Fibroblast of lung (primary cell): Measurements from ENCODE around the gene NFATC3. TPM values are rescaled to one million over a fixed set of nuclear protein-coding genes. Genes with fewer than 3 reads are reported as not detected.

Source experiments
- DNase-seq, 2 donors: peaks; one replicate each; pipeline versions ENCODE4 v3.0.0 to v3.0.0-alpha.2; 2010; ENCODE audit warnings: low read depth in 2 of 2
- H2AFZ ChIP-seq: 2 replicates; pipeline ENCODE4 v1.5.1; 2012; ENCODE audit warnings: low read length, control low read depth, inconsistent platforms
- H3K27ac ChIP-seq: 2 replicates; pipeline ENCODE4 v1.5.1; 2011; ENCODE audit warnings: low read length, control low read depth; ENCODE audit not compliant: insufficient read depth
- H3K27me3 ChIP-seq: 2 replicates; pipeline ENCODE4 v1.5.1; 2011; ENCODE audit warnings: mild to moderate bottlenecking, low read length; ENCODE audit not compliant: control insufficient read depth, insufficient read depth
- H3K36me3 ChIP-seq: 2 replicates; pipeline ENCODE4 v1.5.1; 2011; ENCODE audit warnings: low read length; ENCODE audit not compliant: control insufficient read depth, insufficient read depth
- H3K4me1 ChIP-seq: 2 replicates; pipeline ENCODE4 v1.5.1; 2011; ENCODE audit warnings: low read length; ENCODE audit not compliant: control insufficient read depth, insufficient read depth; ENCODE audit errors: extremely low read depth
- H3K4me2 ChIP-seq: 2 replicates; pipeline ENCODE4 v1.5.1; 2011; ENCODE audit warnings: low read length, control low read depth; ENCODE audit not compliant: insufficient read depth; ENCODE audit errors: extremely low read depth
- H3K4me3 ChIP-seq, 4 experiments: fragments of 200-600 bp in 1 of 4; sonication (generic) in 1 of 4; replicated peaks in 1 of 4; 2 replicates each; pipeline ENCODE4 v1.5.1; 2011 to 2016; ENCODE audit warnings: low read length in 4 of 4, low read depth in 3 of 4, mild to moderate bottlenecking in 3 of 4, control low read depth in 2 of 4, inconsistent platforms in 1 of 4, mixed read lengths in 1 of 4; ENCODE audit not compliant: insufficient read depth in 1 of 4; ENCODE audit errors: control extremely low read depth in 1 of 4
- H3K79me2 ChIP-seq: 2 replicates; pipeline ENCODE4 v1.5.1; 2012; ENCODE audit warnings: mild to moderate bottlenecking, low read length, inconsistent platforms; ENCODE audit not compliant: control insufficient read depth, insufficient read depth
- H3K9ac ChIP-seq: 2 replicates; pipeline ENCODE4 v1.5.1; 2011; ENCODE audit warnings: mild to moderate bottlenecking, low read length, control low read depth; ENCODE audit not compliant: insufficient read depth
- H3K9me3 ChIP-seq: 2 replicates; pipeline ENCODE4 v1.5.1; 2012; ENCODE audit warnings: low read depth, low read length; ENCODE audit not compliant: control insufficient read depth, insufficient read depth
- H4K20me1 ChIP-seq: 2 replicates; pipeline ENCODE4 v1.5.1; 2011; ENCODE audit warnings: low read length; ENCODE audit not compliant: control insufficient read depth, insufficient read depth; ENCODE audit errors: extremely low read depth
- EZH2 ChIP-seq: IDR thresholded peaks from 2 replicates; pipeline ENCODE4 v1.5.1; 2012; ENCODE audit warnings: low read length, control low read depth, mild to moderate bottlenecking; ENCODE audit errors: missing control alignments
- polyA plus RNA-seq, 2 donors: library from polyadenylated mRNA; depleted of rRNA in 1 of 2; stranded (reverse) in 1 of 2; unstranded in 1 of 2; fragments of >200 nt; gene quantifications; 2 replicates each; pipeline ENCODE4 v1.2.1, GENCODE V29; 2011 to 2012; ENCODE audit warnings: missing spikeins in 1 of 2
- total RNA-seq: library from RNA; depleted of rRNA; stranded (reverse); fragments of >200 nt; gene quantifications from 2 replicates; pipeline ENCODE4 v1.2.1, GENCODE V29; 2014
- TF ChIP-seq, protein P1 (sequence below), 2 donors: IDR thresholded peaks in 1 of 2; conservative IDR thresholded peaks in 1 of 2; 1 replicate in 1 of 2; 2 replicates in 1 of 2; pipeline ENCODE4 v1.5.1; 2011 to 2012; ENCODE audit warnings: low read length in 2 of 2, control low read depth in 1 of 2, inconsistent platforms in 1 of 2, low read depth in 1 of 2, mild to moderate bottlenecking in 1 of 2

The NFATC3 gene
- total and polyA plus RNA-seq, 2 donors (not counting 1 experiment from before 2014, with no cell fraction given), result 9.6 to 10.6 TPM

DNA sequence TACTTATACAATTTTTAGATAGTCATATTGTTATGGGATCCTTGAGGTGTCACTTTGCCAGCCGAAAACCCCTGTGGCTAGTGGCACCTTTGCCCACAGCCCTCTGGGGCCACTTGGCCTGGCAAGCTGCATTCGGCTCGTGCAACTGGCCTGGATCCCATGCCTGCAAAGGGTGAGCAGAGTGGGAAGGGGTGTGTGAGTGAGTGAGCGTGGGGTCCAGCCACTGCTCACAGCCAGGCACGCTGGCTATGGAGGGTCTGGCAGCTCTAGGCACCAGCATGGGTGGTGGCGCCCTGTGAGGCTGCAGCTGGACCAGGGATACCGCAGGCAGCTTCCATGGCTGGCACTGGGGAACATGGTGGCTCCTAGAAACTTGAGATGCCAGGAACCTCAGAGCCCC lies 101.7 kb downstream of the NFATC3 start:
- Histone ChIP-seq H3K9ac (no peak overlapping the region), H3K4me2 (no peak overlapping the region)

DNA sequence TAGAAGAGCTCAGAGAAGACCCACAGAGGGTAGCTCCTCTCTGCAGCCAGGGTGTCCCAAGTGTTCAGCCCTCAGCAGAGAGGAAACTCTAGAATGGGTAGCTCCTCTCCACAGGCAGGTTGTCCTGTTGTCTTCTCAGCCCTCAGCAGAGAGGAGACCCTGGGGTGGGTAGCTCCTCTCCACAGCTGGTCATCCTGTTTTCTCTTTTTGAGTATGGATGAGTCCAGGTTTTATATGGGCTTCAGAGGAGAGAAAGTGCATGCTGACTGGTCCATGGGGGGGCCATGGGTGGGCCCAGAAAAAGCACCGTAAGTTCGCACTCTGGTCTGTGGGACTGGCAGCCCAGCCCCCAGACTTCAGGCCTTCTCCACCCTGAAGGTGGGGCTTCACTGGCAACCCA lies 102.3 kb downstream of the NFATC3 start:
- Histone ChIP-seq H3K79me2 (no peaks in the 10 kb centered on the region), H3K4me1 (no peaks in the 10 kb centered on the region), H3K9me3 (no peaks in the 10 kb centered on the region), H3K36me3 (no peaks in the 10 kb centered on the region), H3K27ac (no peak overlapping the region), H3K4me3 (no peak overlapping the region), H2AFZ (no peak overlapping the region), H3K9ac (no peak overlapping the region), H3K27me3 (no peaks in the 10 kb centered on the region), H4K20me1 (no peaks in the 10 kb centered on the region), H3K4me2 (no peak overlapping the region)
- TF ChIP-seq, protein P1, sequence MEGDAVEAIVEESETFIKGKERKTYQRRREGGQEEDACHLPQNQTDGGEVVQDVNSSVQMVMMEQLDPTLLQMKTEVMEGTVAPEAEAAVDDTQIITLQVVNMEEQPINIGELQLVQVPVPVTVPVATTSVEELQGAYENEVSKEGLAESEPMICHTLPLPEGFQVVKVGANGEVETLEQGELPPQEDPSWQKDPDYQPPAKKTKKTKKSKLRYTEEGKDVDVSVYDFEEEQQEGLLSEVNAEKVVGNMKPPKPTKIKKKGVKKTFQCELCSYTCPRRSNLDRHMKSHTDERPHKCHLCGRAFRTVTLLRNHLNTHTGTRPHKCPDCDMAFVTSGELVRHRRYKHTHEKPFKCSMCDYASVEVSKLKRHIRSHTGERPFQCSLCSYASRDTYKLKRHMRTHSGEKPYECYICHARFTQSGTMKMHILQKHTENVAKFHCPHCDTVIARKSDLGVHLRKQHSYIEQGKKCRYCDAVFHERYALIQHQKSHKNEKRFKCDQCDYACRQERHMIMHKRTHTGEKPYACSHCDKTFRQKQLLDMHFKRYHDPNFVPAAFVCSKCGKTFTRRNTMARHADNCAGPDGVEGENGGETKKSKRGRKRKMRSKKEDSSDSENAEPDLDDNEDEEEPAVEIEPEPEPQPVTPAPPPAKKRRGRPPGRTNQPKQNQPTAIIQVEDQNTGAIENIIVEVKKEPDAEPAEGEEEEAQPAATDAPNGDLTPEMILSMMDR (conservative IDR thresholded peaks at IDR 0.05 in 1 of 2, IDR thresholded peaks at IDR 0.05 in 1 of 2; ENCODE audit: low read depth in 1 of 2, low read length in 2 of 2), result no peak
- no peak for TF ChIP-seq EZH2
- no peak for DNase-seq

More for the DNA sequence above, 101.7 kb downstream of the NFATC3 start:
- Histone ChIP-seq H3K36me3 (no peaks in the 10 kb centered on the region), H2AFZ (no peak overlapping the region), H3K4me3 (no peak overlapping the region), H3K9me3 (no peaks in the 10 kb centered on the region), H3K79me2 (no peaks in the 10 kb centered on the region), H3K4me1 (no peaks in the 10 kb centered on the region), H3K27me3 (no peaks in the 10 kb centered on the region), H4K20me1 (no peaks in the 10 kb centered on the region), H3K27ac (no peak overlapping the region)
- no peak for DNase-seq
- TF ChIP-seq, protein P1 (conservative IDR thresholded peaks at IDR 0.05 in 1 of 2, IDR thresholded peaks at IDR 0.05 in 1 of 2; ENCODE audit: low read depth in 1 of 2, low read length in 2 of 2), result no peak
- no peak for TF ChIP-seq EZH2

DNA sequence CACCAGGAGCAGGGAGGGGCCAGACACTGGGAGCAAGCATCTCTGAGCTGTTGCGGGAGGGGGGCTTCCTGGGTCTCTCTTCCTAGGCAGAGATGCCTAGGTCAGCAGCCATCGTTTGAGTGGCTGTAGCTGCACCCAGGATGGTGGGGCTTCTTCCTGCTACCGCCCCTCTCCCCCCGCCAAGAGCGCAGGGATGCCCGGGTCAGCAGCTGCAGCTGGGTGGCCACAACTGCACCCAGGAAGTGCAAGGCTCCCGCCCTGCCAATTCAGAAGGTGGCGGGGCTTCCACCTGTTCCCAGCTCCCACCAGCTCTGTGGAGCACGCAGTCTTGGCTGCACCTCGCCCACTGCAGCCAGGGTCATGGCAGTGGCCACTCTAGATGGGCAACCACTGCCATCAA lies 103.0 kb downstream of the NFATC3 start:
- no peak overlapping the region for H3K9ac ChIP-seq
- no peak overlapping the region for H3K4me3 ChIP-seq
- H3K27me3 ChIP-seq, result no peaks in the 10 kb centered on the region
- H2AFZ ChIP-seq, result no peak overlapping the region
- H3K27ac ChIP-seq, result no peak overlapping the region
- no peaks in the 10 kb centered on the region for H3K4me1 ChIP-seq
- no peak for DNase-seq
- H3K4me2 ChIP-seq, result no peak overlapping the region
- no peaks in the 10 kb centered on the region for H3K36me3 ChIP-seq
- no peaks in the 10 kb centered on the region for H3K9me3 ChIP-seq
- TF ChIP-seq, protein P1 (conservative IDR thresholded peaks at IDR 0.05 in 1 of 2, IDR thresholded peaks at IDR 0.05 in 1 of 2; ENCODE audit: low read depth in 1 of 2, low read length in 2 of 2), result no peak
- TF ChIP-seq EZH2, result no peak
- no peaks in the 10 kb centered on the region for H4K20me1 ChIP-seq
- H3K79me2 ChIP-seq, result no peaks in the 10 kb centered on the region
